HEK293 (cell line): ENCODE measurements around the gene LY86.
A peak's percentile ranks its signal among the peaks of the same experiment; 100 is the strongest.

Source experiments
- CTCF ChIA-PET: fragments of 350-600 bp; formaldehyde crosslinking; extraction: SDS; loops from one replicate; lab custom pipeline; 2021; ENCODE audit warnings: antibody characterized with exemption; lab: Yijun Ruan, JAX
- POLR2A ChIA-PET: fragments of 300-600 bp; formaldehyde crosslinking; extraction: SDS; loops from one replicate; lab custom pipeline; 2020; ENCODE audit warnings: antibody characterized with exemption, inconsistent platforms; lab: Yijun Ruan, JAX
- H3K27ac ChIP-seq: fragments of 200-500 bp; sonication (Bioruptor generic); 2 replicates; pipeline ENCODE4 v1.5.1; 2014; ENCODE audit warnings: low read depth, low read length, control low read depth, inconsistent platforms; ENCODE audit errors: extremely low read depth
- H3K36me3 ChIP-seq, 2 experiments: fragments of 200-500 bp in 1 of 2; sonication (Bioruptor generic) in 1 of 2; 1 replicate in 1 of 2; 2 replicates in 1 of 2; pipeline ENCODE4 v1.5.1; 2014 to 2017; ENCODE audit warnings: inconsistent platforms in 2 of 2, low read length in 2 of 2; ENCODE audit not compliant: control insufficient read depth in 2 of 2, insufficient read depth in 1 of 2
- H3K4me1 ChIP-seq: fragments of 200-500 bp; sonication (Bioruptor generic); 2 replicates; pipeline ENCODE4 v1.5.1; 2014; ENCODE audit warnings: mild to moderate bottlenecking, low read length, inconsistent platforms; ENCODE audit not compliant: control insufficient read depth, insufficient read depth
- H3K4me3 ChIP-seq: 2 replicates; pipeline ENCODE4 v1.5.1; 2011; ENCODE audit warnings: low read depth, mild to moderate bottlenecking, control low read depth, low read length, moderate library complexity
- H3K9me3 ChIP-seq: fragments of 200-500 bp; sonication (Bioruptor generic); 2 replicates; pipeline ENCODE4 v1.5.1; 2014; ENCODE audit warnings: low read depth, low read length, inconsistent platforms; ENCODE audit not compliant: control insufficient read depth, insufficient read depth
- KLF10 ChIP-seq: fragments of 450-650 bp; IDR thresholded peaks from 2 replicates; pipeline ENCODE4 v1.5.1; 2018; ENCODE audit warnings: missing biosample characterization, mild to moderate bottlenecking, missing genetic modification characterization
- KLF9 ChIP-seq: fragments of 450-650 bp; formaldehyde crosslinking; IDR thresholded peaks from 2 replicates; pipeline ENCODE4 v1.5.1; 2016; ENCODE audit warnings: missing biosample characterization, missing genetic modification characterization, low read depth
- MZF1 ChIP-seq: fragments of 450-650 bp; formaldehyde crosslinking; IDR thresholded peaks from 2 replicates; pipeline ENCODE4 v1.5.1; 2017; ENCODE audit warnings: missing biosample characterization, missing genetic modification characterization, borderline replicate concordance
- PRDM1 ChIP-seq: fragments of 450-650 bp; formaldehyde crosslinking; IDR thresholded peaks from 2 replicates; pipeline ENCODE4; 2016; ENCODE audit warnings: missing biosample characterization, missing genetic modification characterization
- REPIN1 ChIP-seq: fragments of 450-650 bp; formaldehyde crosslinking; IDR thresholded peaks from 2 replicates; pipeline ENCODE4 v1.5.1; 2017; ENCODE audit warnings: missing biosample characterization, missing genetic modification characterization, low read depth
- SP3 ChIP-seq: fragments of 450-650 bp; formaldehyde crosslinking; IDR thresholded peaks from 2 replicates; pipeline ENCODE4 v1.5.1; 2016; ENCODE audit warnings: missing biosample characterization, missing genetic modification characterization
- ZIC2 ChIP-seq: fragments of 450-650 bp; formaldehyde crosslinking; IDR thresholded peaks from 2 replicates; pipeline ENCODE4 v1.5.1; 2016; ENCODE audit warnings: missing biosample characterization, missing genetic modification characterization
- ZNF10 ChIP-seq: fragments of 450-650 bp; formaldehyde crosslinking; IDR thresholded peaks from 2 replicates; pipeline ENCODE4 v1.5.1; 2017; ENCODE audit warnings: missing biosample characterization, missing genetic modification characterization
- ZNF112 ChIP-seq: fragments of 450-650 bp; formaldehyde crosslinking; IDR thresholded peaks from 2 replicates; pipeline ENCODE4 v1.5.0; 2017; ENCODE audit warnings: missing biosample characterization, missing genetic modification characterization
- ZNF132 ChIP-seq: fragments of 450-650 bp; formaldehyde crosslinking; IDR thresholded peaks from 2 replicates; pipeline ENCODE4 v1.5.1; 2017; ENCODE audit warnings: missing biosample characterization, missing genetic modification characterization, borderline replicate concordance
- ZNF133 ChIP-seq: fragments of 450-650 bp; formaldehyde crosslinking; IDR thresholded peaks from 2 replicates; pipeline ENCODE4 v1.5.1; 2016; ENCODE audit warnings: missing biosample characterization, missing genetic modification characterization
- ZNF391 ChIP-seq: fragments of 450-650 bp; formaldehyde crosslinking; IDR thresholded peaks from 2 replicates; pipeline ENCODE4 v1.5.1; 2016; ENCODE audit warnings: low read depth, missing biosample characterization, missing genetic modification characterization, borderline replicate concordance
- ZNF449 ChIP-seq: fragments of 450-650 bp; formaldehyde crosslinking; IDR thresholded peaks from 2 replicates; pipeline ENCODE4 v1.5.1; 2017; ENCODE audit warnings: missing biosample characterization, mild to moderate bottlenecking, missing genetic modification characterization, moderate library complexity
- ZNF488 ChIP-seq: fragments of 450-650 bp; formaldehyde crosslinking; IDR thresholded peaks from 2 replicates; pipeline ENCODE4 v1.5.1; 2016; ENCODE audit warnings: missing biosample characterization, missing genetic modification characterization
- ZNF501 ChIP-seq: fragments of 450-650 bp; formaldehyde crosslinking; IDR thresholded peaks from 2 replicates; pipeline ENCODE4 v1.5.1; 2016; ENCODE audit warnings: missing biosample characterization, missing genetic modification characterization
- ZNF585B ChIP-seq: fragments of 450-650 bp; formaldehyde crosslinking; IDR thresholded peaks from 2 replicates; pipeline ENCODE4 v1.5.1; 2016; ENCODE audit warnings: missing biosample characterization, missing genetic modification characterization
- ZNF623 ChIP-seq: fragments of 450-650 bp; formaldehyde crosslinking; IDR thresholded peaks from 2 replicates; pipeline ENCODE4 v1.5.1; 2016; ENCODE audit warnings: missing biosample characterization, missing genetic modification characterization
- ZNF777 ChIP-seq: fragments of 450-650 bp; formaldehyde crosslinking; IDR thresholded peaks from 2 replicates; pipeline ENCODE4 v1.5.1; 2017; ENCODE audit warnings: missing biosample characterization, missing genetic modification characterization, borderline replicate concordance
- ZNF837 ChIP-seq: fragments of 450-650 bp; formaldehyde crosslinking; IDR thresholded peaks from 2 replicates; pipeline ENCODE4 v1.5.1; 2016; ENCODE audit warnings: missing biosample characterization, missing genetic modification characterization
- TF ChIP-seq, protein P1 (sequence below): fragments of 450-650 bp; formaldehyde crosslinking; IDR thresholded peaks from 2 replicates; pipeline ENCODE4 v1.5.1; 2016; ENCODE audit warnings: missing biosample characterization, missing genetic modification characterization
- TF ChIP-seq, protein P2 (sequence below): fragments of 450-650 bp; formaldehyde crosslinking; IDR thresholded peaks from 2 replicates; pipeline ENCODE4 v1.5.1; 2016; ENCODE audit warnings: missing biosample characterization, missing genetic modification characterization
- TF ChIP-seq, protein P3 (sequence below): fragments of 450-650 bp; IDR thresholded peaks from 2 replicates; pipeline ENCODE4 v1.5.1; 2018; ENCODE audit warnings: missing biosample characterization, missing genetic modification characterization
- TF ChIP-seq, protein P4 (sequence below): fragments of 450-650 bp; IDR thresholded peaks from 2 replicates; pipeline ENCODE4 v1.5.1; 2018; ENCODE audit warnings: missing biosample characterization, mild to moderate bottlenecking, missing genetic modification characterization

LY86 gene

DNA sequence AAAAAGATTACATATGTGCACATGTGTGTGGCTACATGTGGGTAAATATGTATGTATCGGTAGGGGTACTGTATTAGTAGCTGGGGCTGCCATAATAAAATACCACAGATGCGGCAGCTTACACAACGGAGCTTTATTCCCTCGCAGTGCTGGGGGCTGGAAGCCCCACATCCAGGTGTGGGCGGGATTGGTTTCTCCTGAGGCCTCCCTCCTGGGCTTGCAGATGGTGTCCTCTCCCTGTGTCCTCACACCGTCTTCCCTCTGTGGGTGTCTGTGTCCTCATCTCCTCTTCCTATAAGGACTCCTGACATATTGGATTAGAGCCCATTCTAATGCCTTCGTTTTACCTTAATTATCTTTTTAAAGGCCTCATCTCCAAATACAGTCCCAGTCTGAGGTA, 97.7 kb downstream of the LY86 start:
- POLR2A ChIA-PET = interaction anchor here (0.6 to 1.9 kb wide), 6 partner anchors 10 to 903 kb away, joined by 3 to 11 read pairs (median 5); partner anchors contain the start of genes CAGE1, RIOK1 and SNRNP48
- H3K4me1 ChIP-seq = peaks cover 6% of the 10 kb centered on the region; the same call in 1 of the 2 replicates
- H3K27ac ChIP-seq = no peak overlapping the region
- H3K4me3 ChIP-seq = no peak overlapping the region
- no peaks in the 10 kb centered on the region for H3K9me3 ChIP-seq
- H3K36me3 ChIP-seq = no peaks in the 10 kb centered on the region
- CTCF ChIA-PET = interaction anchor here (0.6 to 2.6 kb wide), 7 partner anchors 9 to 1457 kb away, joined by 3 to 20 read pairs (median 4); no protein-coding TSS in a partner anchor
- TF ChIP-seq, protein P1, sequence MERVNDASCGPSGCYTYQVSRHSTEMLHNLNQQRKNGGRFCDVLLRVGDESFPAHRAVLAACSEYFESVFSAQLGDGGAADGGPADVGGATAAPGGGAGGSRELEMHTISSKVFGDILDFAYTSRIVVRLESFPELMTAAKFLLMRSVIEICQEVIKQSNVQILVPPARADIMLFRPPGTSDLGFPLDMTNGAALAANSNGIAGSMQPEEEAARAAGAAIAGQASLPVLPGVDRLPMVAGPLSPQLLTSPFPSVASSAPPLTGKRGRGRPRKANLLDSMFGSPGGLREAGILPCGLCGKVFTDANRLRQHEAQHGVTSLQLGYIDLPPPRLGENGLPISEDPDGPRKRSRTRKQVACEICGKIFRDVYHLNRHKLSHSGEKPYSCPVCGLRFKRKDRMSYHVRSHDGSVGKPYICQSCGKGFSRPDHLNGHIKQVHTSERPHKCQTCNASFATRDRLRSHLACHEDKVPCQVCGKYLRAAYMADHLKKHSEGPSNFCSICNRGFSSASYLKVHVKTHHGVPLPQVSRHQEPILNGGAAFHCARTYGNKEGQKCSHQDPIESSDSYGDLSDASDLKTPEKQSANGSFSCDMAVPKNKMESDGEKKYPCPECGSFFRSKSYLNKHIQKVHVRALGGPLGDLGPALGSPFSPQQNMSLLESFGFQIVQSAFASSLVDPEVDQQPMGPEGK (tag by site-specific recombination) = no peak
- TF ChIP-seq ZNF112 (tag by site-specific recombination) = no peak
- no peak for TF ChIP-seq ZNF488
- no peak for TF ChIP-seq MZF1
- TF ChIP-seq ZNF585B = no peak
- no peak for TF ChIP-seq ZNF10 (tag by site-specific recombination)
- no peak for TF ChIP-seq REPIN1 (tag by site-specific recombination)
- no peak for TF ChIP-seq ZNF132 (tag by site-specific recombination)
- TF ChIP-seq ZNF391 = no peak
- TF ChIP-seq ZNF777 (tag by site-specific recombination) = no peak
- TF ChIP-seq ZNF449 (tag by site-specific recombination) = no peak

DNA sequence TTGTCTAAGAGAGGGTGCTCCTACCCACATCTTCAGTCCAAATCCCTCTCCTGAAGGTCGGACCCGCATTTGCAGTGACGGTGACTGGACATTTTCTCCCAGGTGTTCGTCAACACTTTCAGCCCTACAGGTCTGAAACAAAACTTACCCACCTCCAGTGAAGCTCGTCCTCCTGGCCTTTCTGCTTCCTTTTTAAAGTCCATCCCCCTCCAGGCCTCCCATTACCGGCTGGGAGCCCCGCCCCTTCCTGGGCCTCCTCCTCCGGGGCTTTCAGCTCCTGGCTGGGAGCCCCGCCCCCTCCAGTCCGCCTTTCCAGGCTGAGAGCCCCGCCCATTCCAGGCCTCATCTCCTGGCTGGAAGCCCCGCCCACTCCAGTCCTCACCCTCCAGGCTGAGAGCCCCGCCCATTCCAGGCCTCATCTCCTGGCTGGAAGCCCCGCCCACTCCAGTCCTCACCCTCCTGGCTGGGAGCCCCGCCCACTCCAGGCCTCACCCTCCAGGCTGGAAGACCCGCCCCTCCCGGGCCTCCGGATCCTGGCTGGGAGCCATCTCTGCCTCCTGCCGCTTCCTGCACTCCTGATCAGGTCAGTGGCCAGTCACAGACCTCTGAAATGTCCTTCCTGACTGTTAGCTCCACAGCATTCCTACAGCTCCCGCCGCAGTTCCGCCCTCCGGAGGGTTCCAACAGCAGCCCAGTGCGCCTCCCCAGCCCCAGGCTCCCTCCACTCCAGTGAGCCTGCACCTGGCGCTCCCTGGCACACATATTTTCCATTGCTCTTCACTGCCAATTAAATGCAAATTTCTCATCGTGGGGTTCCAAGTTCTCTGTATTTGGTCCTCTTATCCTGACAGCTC, 98.5 kb downstream of the LY86 start:
- Histone ChIP-seq H3K27ac (no peak overlapping the region; the same call in 1 of the 2 replicates), H3K4me1 (peaks cover 6% of the 10 kb centered on the region; the same call in 1 of the 2 replicates), H3K9me3 (no peaks in the 10 kb centered on the region), H3K36me3 (no peaks in the 10 kb centered on the region), H3K4me3 (peak overlapping the region; percentile 38)
- CTCF ChIA-PET = interaction anchor here (0.5 to 2.6 kb wide), 11 partner anchors 9 to 1040 kb away, joined by 3 to 20 read pairs (median 4); no protein-coding TSS in a partner anchor
- POLR2A ChIA-PET = interaction anchor here (0.6 to 1.9 kb wide), 7 partner anchors 9 to 903 kb away, joined by 3 to 11 read pairs (median 4); partner anchors contain the start of genes CAGE1, RIOK1 and SNRNP48
- TF ChIP-seq ZNF623 (tag by site-specific recombination) (no peak), ZNF133 (tag by site-specific recombination) (no peak), ZNF837 (tag by site-specific recombination) (no peak), ZNF501 (tag by site-specific recombination) (no peak; the same call in 1 of the 2 replicates), SP3 (tag by site-specific recombination) (peak; percentile 85), KLF9 (tag by site-specific recombination) (peak; percentile 94), ZIC2 (tag by site-specific recombination) (peak; percentile 90), KLF10 (tag by site-specific recombination) (peak; percentile 75; the same call in 1 of the 2 replicates), PRDM1 (peak; percentile 10; the same call in 1 of the 2 replicates)
- TF ChIP-seq, protein P2, sequence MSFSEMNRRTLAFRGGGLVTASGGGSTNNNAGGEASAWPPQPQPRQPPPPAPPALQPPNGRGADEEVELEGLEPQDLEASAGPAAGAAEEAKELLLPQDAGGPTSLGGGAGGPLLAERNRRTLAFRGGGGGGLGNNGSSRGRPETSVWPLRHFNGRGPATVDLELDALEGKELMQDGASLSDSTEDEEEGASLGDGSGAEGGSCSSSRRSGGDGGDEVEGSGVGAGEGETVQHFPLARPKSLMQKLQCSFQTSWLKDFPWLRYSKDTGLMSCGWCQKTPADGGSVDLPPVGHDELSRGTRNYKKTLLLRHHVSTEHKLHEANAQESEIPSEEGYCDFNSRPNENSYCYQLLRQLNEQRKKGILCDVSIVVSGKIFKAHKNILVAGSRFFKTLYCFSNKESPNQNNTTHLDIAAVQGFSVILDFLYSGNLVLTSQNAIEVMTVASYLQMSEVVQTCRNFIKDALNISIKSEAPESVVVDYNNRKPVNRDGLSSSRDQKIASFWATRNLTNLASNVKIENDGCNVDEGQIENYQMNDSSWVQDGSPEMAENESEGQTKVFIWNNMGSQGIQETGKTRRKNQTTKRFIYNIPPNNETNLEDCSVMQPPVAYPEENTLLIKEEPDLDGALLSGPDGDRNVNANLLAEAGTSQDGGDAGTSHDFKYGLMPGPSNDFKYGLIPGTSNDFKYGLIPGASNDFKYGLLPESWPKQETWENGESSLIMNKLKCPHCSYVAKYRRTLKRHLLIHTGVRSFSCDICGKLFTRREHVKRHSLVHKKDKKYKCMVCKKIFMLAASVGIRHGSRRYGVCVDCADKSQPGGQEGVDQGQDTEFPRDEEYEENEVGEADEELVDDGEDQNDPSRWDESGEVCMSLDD (tag by site-specific recombination) = no peak
- TF ChIP-seq, protein P3, sequence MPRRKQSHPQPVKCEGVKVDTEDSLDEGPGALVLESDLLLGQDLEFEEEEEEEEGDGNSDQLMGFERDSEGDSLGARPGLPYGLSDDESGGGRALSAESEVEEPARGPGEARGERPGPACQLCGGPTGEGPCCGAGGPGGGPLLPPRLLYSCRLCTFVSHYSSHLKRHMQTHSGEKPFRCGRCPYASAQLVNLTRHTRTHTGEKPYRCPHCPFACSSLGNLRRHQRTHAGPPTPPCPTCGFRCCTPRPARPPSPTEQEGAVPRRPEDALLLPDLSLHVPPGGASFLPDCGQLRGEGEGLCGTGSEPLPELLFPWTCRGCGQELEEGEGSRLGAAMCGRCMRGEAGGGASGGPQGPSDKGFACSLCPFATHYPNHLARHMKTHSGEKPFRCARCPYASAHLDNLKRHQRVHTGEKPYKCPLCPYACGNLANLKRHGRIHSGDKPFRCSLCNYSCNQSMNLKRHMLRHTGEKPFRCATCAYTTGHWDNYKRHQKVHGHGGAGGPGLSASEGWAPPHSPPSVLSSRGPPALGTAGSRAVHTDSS = no peak
- TF ChIP-seq, protein P4, sequence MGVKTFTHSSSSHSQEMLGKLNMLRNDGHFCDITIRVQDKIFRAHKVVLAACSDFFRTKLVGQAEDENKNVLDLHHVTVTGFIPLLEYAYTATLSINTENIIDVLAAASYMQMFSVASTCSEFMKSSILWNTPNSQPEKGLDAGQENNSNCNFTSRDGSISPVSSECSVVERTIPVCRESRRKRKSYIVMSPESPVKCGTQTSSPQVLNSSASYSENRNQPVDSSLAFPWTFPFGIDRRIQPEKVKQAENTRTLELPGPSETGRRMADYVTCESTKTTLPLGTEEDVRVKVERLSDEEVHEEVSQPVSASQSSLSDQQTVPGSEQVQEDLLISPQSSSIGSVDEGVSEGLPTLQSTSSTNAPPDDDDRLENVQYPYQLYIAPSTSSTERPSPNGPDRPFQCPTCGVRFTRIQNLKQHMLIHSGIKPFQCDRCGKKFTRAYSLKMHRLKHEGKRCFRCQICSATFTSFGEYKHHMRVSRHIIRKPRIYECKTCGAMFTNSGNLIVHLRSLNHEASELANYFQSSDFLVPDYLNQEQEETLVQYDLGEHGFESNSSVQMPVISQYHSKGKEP = 0 out of 2 replicates have a peak, but pooled peaks have one; percentile 9
